ENCODE results near the gene NPAS2. TPM values are rescaled to one million over a fixed set of nuclear protein-coding genes. Genes with fewer than 3 reads are reported as not detected.

The NPAS2 gene
- total and polyA plus RNA-seq, 5 experiments from 2014 or later, result 2.0 to 9.0 (median 4.1) TPM

- DNase-seq (no peak), ATAC-seq (no peak)
- Mint-ChIP-seq H3K9me3 (no peaks in the 10 kb centered on the region), H3K27me3 (peaks cover 0 to 5% (median 0%) of the 10 kb centered on the region in 5 donors), H3K36me3 (no peaks in the 10 kb centered on the region), H3K4me3 (no peak overlapping the region), H3K27ac (no peak overlapping the region), H3K4me1 (peaks cover 0 to 2% (median 0%) of the 10 kb centered on the region in 4 donors)
- POLR2A ChIA-PET, result no interaction called here
Measured at GRCh38 chr2:100801402-100801801, 18.5 kb upstream of the NPAS2 start.

DNA sequence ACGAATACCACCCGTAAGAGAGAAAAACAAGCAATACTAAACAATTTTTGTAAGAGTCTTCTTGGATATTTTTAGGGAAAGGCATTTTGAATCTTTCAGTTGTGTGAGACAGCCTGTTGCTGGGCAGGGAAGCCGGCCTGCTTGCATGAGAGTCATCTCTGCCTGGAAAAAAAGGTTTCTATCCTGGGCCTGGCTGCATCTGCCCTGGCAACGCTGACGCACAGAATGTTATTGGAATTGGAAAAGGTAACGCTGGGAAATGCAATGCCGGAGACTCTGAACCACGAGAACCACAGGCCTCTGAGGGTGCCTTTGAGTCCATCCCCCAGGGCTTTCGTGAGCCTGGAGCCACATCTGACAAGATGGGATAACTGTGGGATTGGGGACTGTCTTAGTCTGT is 17.9 kb upstream of the NPAS2 start:
- no peaks in the 10 kb centered on the region for H3K36me3 Mint-ChIP-seq
- DNase-seq, result no peak
- peaks cover 0 to 5% (median 0%) of the 10 kb centered on the region in 5 donors for H3K27me3 Mint-ChIP-seq
- no peak overlapping the region for H3K27ac Mint-ChIP-seq
- no peak for ATAC-seq
- no peaks in the 10 kb centered on the region for H3K9me3 Mint-ChIP-seq
- POLR2A ChIA-PET, result no interaction called here
- no peaks in the 10 kb centered on the region for H3K4me1 Mint-ChIP-seq
- no peak overlapping the region for H3K4me3 Mint-ChIP-seq

GRCh38 chr2:100803334-100803733 is 16.6 kb upstream of the NPAS2 start:
- Mint-ChIP-seq H3K27me3 (peaks cover 0 to 5% (median 0%) of the 10 kb centered on the region in 5 donors), H3K9me3 (no peaks in the 10 kb centered on the region), H3K4me1 (peaks cover 0 to 3% (median 0%) of the 10 kb centered on the region in 4 donors), H3K4me3 (no peak overlapping the region), H3K36me3 (no peaks in the 10 kb centered on the region), H3K27ac (no peak overlapping the region)
- no peak for DNase-seq
- POLR2A ChIA-PET, result no interaction called here
- no peak for ATAC-seq

- no peaks in the 10 kb centered on the region for H3K9me3 Mint-ChIP-seq
- DNase-seq (no peak), ATAC-seq (no peak)
- H3K27ac Mint-ChIP-seq, result no peak overlapping the region
- H3K36me3 Mint-ChIP-seq, result no peaks in the 10 kb centered on the region
- peaks cover 3 to 5% (median 4%) of the 10 kb centered on the region in 4 donors for H3K4me1 Mint-ChIP-seq
- POLR2A ChIA-PET, result no interaction called here
- peaks cover 0 to 5% (median 0%) of the 10 kb centered on the region in 5 donors for H3K27me3 Mint-ChIP-seq
- H3K4me3 Mint-ChIP-seq, result no peak overlapping the region
Measured at GRCh38 chr2:100806550-100806949, 13.4 kb upstream of the NPAS2 start.

GRCh38 chr2:100807707-100808106 is 12.2 kb upstream of the NPAS2 start:
- no peak for ATAC-seq
- H3K4me1 Mint-ChIP-seq, result peaks cover 8 to 16% (median 14%) of the 10 kb centered on the region in 4 donors

DNA sequence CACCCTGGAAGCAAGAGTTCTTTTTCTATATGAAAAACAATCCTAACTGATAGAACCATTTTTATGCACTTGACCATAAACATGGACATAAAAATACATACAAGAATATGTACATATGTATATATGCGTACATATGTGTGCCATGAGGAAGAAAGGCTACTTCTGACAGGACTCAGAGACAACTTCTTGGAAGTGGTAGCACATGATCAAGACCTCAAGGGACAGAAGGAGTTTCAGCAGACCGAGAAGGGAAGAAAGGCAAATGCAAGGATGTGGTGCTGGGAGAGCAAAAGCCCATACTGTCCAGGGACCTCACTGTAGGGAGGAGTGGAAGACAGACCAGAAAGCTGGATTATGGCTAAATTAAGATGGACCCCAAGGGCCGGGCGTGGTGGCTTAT is 11.4 kb upstream of the NPAS2 start:
- H3K4me1 Mint-ChIP-seq, result peaks cover 11 to 25% (median 23%) of the 10 kb centered on the region in 4 donors
- POLR2A ChIA-PET, result no interaction called here
- no peaks in the 10 kb centered on the region for H3K9me3 Mint-ChIP-seq
- H3K4me3 Mint-ChIP-seq, result no peak overlapping the region
- no peak overlapping the region for H3K27ac Mint-ChIP-seq
- ATAC-seq (no peak), DNase-seq (no peak)
- peaks cover 0 to 5% (median 0%) of the 10 kb centered on the region in 5 donors for H3K27me3 Mint-ChIP-seq
- H3K36me3 Mint-ChIP-seq, result no peaks in the 10 kb centered on the region

More at GRCh38 chr2:100807707-100808106, 12.2 kb upstream of the NPAS2 start:
- peaks cover 0 to 5% (median 0%) of the 10 kb centered on the region in 5 donors for H3K27me3 Mint-ChIP-seq
- H3K4me3 Mint-ChIP-seq, result no peak overlapping the region
- H3K36me3 Mint-ChIP-seq, result no peaks in the 10 kb centered on the region
- peak overlapping the region in 1 of 10 donors; percentile 51 for H3K27ac Mint-ChIP-seq
- H3K9me3 Mint-ChIP-seq, result no peaks in the 10 kb centered on the region
- DNase-seq, result no peak
- POLR2A ChIA-PET, result no interaction called here

DNA sequence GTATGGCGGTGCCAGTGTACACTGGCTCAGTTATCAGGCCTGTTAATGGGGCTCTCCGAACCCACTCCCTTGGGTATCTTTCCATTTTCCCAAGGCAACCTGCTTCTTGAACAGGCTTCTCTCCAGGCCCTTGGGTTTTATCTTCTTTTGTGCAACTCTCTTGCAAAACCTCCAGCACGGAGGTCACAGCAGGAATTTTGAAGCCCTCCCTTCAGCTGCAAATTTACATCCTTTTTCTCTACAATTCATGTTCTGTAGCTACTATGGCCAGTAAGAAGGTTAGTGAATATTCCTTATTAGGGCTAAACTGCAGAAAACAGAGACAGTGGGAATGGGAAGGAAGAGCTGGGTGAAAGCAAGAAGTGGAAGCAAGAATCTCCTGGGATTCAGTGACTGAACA is 10.4 kb upstream of the NPAS2 start:
- no peak overlapping the region for H3K4me3 Mint-ChIP-seq
- POLR2A ChIA-PET, result no interaction called here
- peak overlapping the region in 2 of 10 donors; percentile 17 to 69 for H3K27ac Mint-ChIP-seq
- H3K36me3 Mint-ChIP-seq, result no peaks in the 10 kb centered on the region
- peaks cover 18 to 34% (median 31%) of the 10 kb centered on the region in 4 donors for H3K4me1 Mint-ChIP-seq
- peaks cover 0 to 1% (median 0%) of the 10 kb centered on the region in 5 donors for H3K27me3 Mint-ChIP-seq
- DNase-seq (no peak), ATAC-seq (no peak)
- no peaks in the 10 kb centered on the region for H3K9me3 Mint-ChIP-seq

- DNase-seq, result no peak
- Mint-ChIP-seq H3K9me3 (no peaks in the 10 kb centered on the region), H3K36me3 (no peaks in the 10 kb centered on the region), H3K4me1 (peaks cover 23 to 38% (median 34%) of the 10 kb centered on the region in 4 donors), H3K4me3 (no peak overlapping the region), H3K27me3 (peaks cover 0 to 5% (median 0%) of the 10 kb centered on the region in 5 donors), H3K27ac (no peak overlapping the region)
- POLR2A ChIA-PET, result no interaction called here
- ATAC-seq, result no peak
Measured at GRCh38 chr2:100810603-100811145, 9.3 kb upstream of the NPAS2 start.

DNA sequence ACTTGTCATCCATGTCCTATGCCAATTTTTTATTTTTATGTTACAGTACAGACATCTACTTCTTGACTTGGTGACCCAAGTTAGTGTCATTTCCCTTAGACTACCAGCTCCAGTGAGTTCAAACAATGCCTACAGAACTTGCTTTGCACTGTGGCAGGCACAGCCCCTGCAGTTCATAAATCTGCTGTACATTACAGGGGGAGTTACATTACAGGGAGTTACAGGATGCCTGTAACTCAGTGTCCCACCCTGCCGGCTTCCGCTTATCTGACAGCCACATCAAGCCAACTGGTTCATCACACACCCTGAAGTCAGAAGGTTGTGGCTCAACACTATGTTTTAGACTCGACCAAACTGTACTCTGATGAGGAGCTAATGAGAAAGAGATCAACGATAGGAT is 7.8 kb upstream of the NPAS2 start:
- ATAC-seq, result peak; percentile 97
- H3K4me1 Mint-ChIP-seq, result peaks cover 23 to 38% (median 34%) of the 10 kb centered on the region in 4 donors
- H3K4me3 Mint-ChIP-seq, result peak overlapping the region; percentile 23 to 74 (median 59)
- DNase-seq, result peak; percentile 14 to 74 (median 40)
- H3K9me3 Mint-ChIP-seq, result no peaks in the 10 kb centered on the region
- POLR2A ChIA-PET, result no interaction called here
- no peaks in the 10 kb centered on the region for H3K36me3 Mint-ChIP-seq
- peak overlapping the region; percentile 13 to 93 (median 80) for H3K27ac Mint-ChIP-seq
- H3K27me3 Mint-ChIP-seq, result peaks cover 0 to 12% (median 0%) of the 10 kb centered on the region in 5 donors

DNA sequence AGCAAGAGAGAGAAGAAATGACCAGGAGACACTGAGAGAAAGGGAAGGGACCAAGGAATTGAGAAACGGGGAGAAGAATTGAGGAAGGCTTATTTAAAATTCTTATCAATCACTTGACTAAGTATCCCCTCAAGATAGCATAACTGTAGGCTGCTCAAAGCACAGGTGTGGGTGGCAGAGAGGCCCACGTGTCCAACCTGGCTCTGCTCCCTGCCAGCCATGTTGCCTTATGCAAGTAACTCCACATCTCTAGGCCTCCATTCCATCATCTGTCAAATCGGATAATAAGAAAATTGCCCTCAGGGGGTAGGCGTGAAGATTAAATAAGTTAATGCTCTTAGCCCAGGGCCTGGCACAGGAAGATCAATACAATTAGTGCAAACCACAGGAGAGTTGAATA is 7.4 kb upstream of the NPAS2 start:
- POLR2A ChIA-PET, result no interaction called here
- Mint-ChIP-seq H3K27ac (peak overlapping the region; percentile 13 to 93 (median 80)), H3K36me3 (no peaks in the 10 kb centered on the region), H3K27me3 (peaks cover 0 to 17% (median 0%) of the 10 kb centered on the region in 5 donors), H3K9me3 (no peaks in the 10 kb centered on the region), H3K4me3 (peak overlapping the region; percentile 23 to 74 (median 59)), H3K4me1 (peaks cover 21 to 39% (median 34%) of the 10 kb centered on the region in 4 donors)
- no peak for DNase-seq
- ATAC-seq, result peak in 1 of 2 donors; percentile 11

- Mint-ChIP-seq H3K9me3 (no peaks in the 10 kb centered on the region), H3K36me3 (no peaks in the 10 kb centered on the region), H3K27me3 (peaks cover 0 to 25% (median 1%) of the 10 kb centered on the region in 5 donors), H3K4me1 (peaks cover 25 to 49% (median 40%) of the 10 kb centered on the region in 4 donors), H3K27ac (peak overlapping the region in 2 of 10 donors; percentile 26 to 40), H3K4me3 (peak overlapping the region in 5 of 10 donors; percentile 3 to 55 (median 37))
- DNase-seq, result peak in 2 of 10 donors; percentile 31 to 34
- ATAC-seq, result peak; percentile 24 to 42
- POLR2A ChIA-PET, result no interaction called here
Measured at GRCh38 chr2:100813527-100813926, 6.4 kb upstream of the NPAS2 start.

GRCh38 chr2:100814043-100814442 is 5.9 kb upstream of the NPAS2 start:
- ATAC-seq (no peak), DNase-seq (no peak)
- no peaks in the 10 kb centered on the region for H3K36me3 Mint-ChIP-seq
- POLR2A ChIA-PET, result no interaction called here
- no peaks in the 10 kb centered on the region for H3K9me3 Mint-ChIP-seq
- H3K27me3 Mint-ChIP-seq, result peaks cover 0 to 25% (median 1%) of the 10 kb centered on the region in 5 donors
- H3K27ac Mint-ChIP-seq, result no peak overlapping the region
- peak overlapping the region in 2 of 10 donors; percentile 16 to 55 for H3K4me3 Mint-ChIP-seq
- H3K4me1 Mint-ChIP-seq, result peaks cover 26 to 54% (median 41%) of the 10 kb centered on the region in 4 donors

DNA sequence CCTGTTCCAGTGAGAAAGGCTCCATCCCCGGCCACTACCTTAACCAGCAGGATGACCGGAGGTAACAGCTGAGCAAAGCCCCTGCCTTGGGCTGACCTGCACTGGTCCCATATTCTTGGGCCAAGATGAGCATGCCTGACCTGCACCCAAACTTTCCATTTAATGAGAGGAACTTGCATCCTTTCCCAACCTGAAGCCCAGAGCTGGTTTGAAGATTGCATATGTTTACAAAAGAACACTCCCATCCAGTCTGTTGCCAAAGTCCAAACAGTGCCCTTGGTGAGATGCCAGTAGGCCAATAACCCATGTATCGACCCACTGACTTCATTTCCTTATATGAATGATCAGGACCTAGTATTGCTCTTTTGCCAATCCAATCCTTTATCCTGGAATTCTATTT is 5.5 kb upstream of the NPAS2 start:
- no peaks in the 10 kb centered on the region for H3K9me3 Mint-ChIP-seq
- peaks cover 0 to 25% (median 1%) of the 10 kb centered on the region in 5 donors for H3K27me3 Mint-ChIP-seq
- peak overlapping the region in 1 of 10 donors; percentile 21 for H3K27ac Mint-ChIP-seq
- ATAC-seq, result no peak
- POLR2A ChIA-PET, result no interaction called here
- H3K36me3 Mint-ChIP-seq, result no peaks in the 10 kb centered on the region
- peaks cover 27 to 54% (median 43%) of the 10 kb centered on the region in 4 donors for H3K4me1 Mint-ChIP-seq
- H3K4me3 Mint-ChIP-seq, result peak overlapping the region in 1 of 10 donors; percentile 16
- DNase-seq, result no peak

Data from naive thymus-derived CD8-positive, alpha-beta T cell (primary cell).